ENCODE results near the gene CPT1B.

CPT1B gene

DNA sequence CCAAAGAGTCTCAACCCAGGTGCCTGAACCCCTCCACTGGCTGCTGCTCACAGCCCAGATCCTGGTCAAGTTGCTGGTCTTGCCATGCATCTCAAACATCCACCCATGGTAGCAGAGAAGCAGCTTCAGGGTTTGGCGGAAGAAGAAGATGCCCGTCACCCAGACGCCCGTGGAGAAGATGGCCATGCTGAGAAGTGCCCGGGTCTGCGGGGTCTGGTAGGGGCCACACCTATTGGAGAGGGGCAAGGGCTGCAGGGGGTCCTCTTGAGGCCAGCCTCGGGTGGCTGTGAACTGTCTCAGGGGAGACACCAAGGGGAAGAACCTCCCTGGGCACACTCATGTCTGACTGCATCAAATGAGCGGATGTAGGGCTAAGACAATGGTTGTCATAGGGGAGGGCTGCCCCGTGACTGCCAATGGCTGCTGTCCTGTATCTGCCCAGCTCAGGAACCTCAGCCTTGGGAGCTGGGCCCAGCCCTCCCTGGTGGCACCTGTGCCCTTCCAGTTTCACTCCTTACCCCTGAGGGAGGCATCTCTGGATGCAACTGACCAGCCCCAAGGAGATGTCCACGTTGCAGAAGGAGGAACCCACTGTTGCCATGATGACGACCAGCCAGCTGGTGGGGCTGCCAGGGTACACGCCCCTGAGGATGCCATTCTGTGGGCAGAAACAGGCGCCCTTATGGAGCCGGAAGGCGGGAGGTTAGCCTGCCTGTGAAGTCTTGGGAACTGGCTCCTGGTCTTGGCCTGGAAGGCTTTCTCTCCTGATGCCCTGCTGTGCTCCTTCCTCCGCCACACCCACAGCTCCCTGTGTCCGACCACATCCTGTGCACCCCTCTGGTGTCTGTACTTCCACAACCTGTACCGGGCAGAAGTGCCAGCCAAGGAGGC, 1.2 kb downstream of the CPT1B start:
- TF ChIP-seq, protein P1, sequence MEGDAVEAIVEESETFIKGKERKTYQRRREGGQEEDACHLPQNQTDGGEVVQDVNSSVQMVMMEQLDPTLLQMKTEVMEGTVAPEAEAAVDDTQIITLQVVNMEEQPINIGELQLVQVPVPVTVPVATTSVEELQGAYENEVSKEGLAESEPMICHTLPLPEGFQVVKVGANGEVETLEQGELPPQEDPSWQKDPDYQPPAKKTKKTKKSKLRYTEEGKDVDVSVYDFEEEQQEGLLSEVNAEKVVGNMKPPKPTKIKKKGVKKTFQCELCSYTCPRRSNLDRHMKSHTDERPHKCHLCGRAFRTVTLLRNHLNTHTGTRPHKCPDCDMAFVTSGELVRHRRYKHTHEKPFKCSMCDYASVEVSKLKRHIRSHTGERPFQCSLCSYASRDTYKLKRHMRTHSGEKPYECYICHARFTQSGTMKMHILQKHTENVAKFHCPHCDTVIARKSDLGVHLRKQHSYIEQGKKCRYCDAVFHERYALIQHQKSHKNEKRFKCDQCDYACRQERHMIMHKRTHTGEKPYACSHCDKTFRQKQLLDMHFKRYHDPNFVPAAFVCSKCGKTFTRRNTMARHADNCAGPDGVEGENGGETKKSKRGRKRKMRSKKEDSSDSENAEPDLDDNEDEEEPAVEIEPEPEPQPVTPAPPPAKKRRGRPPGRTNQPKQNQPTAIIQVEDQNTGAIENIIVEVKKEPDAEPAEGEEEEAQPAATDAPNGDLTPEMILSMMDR (conservative IDR thresholded peaks at IDR 0.05), result no peak
- no peak for TF ChIP-seq ZFX (IDR thresholded peaks at IDR 0.05)
- H3K27ac ChIP-seq, result no peak overlapping the region

DNA sequence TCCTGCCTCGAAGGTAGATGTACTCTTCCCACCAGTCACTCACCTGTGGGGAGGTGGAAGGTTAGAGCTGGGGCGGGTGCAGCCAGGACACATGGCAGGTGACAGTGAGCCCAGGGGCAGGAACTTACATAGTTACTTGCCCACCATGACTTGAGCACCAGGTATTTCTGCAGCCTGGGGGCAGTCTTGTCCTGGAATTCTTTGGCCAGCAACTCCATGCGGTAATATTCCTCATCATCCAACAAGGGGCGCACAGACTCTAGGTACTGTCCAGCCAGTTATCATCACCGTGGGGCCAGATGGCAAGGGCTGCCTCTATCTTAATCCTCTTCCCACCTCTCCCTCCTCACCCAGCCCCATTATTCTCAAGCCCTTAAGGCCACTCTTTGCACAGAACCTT, 2.2 kb downstream of the CPT1B start:
- TF ChIP-seq ZFX (IDR thresholded peaks at IDR 0.05), result no peak
- TF ChIP-seq, protein P1 (conservative IDR thresholded peaks at IDR 0.05), result no peak

DNA sequence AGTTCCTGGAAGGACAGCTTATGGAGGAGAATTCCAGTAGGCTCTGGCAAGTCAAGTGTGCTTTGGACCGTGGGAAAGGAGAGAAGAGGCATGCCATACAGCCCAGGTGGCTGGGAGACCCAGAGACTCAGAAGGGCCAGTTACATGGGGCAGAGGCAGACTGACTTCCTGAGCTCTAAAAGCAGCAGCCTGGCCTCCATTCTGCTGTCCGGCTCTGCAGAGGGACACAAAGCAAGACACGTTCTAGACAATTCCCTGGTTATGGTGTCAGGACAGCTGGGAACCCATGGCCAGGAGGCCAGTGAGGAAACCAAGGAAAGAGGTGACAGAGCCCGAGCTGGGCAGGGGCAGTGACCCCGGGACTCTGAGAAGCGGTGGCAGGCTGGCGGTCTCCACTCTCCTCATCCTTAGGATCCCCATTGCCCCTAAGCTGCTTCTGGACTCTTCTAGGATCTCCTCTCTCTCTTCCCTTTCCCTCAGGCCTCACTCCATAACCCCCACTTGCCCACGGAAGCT, 2.7 kb downstream of the CPT1B start:
- no peak overlapping the region for H3K27ac ChIP-seq
- TF ChIP-seq, protein P1 (conservative IDR thresholded peaks at IDR 0.05), result no peak
- no peak for TF ChIP-seq ZFX (IDR thresholded peaks at IDR 0.05)

More for the DNA sequence above, 2.2 kb downstream of the CPT1B start:
- no peak overlapping the region for H3K27ac ChIP-seq

DNA sequence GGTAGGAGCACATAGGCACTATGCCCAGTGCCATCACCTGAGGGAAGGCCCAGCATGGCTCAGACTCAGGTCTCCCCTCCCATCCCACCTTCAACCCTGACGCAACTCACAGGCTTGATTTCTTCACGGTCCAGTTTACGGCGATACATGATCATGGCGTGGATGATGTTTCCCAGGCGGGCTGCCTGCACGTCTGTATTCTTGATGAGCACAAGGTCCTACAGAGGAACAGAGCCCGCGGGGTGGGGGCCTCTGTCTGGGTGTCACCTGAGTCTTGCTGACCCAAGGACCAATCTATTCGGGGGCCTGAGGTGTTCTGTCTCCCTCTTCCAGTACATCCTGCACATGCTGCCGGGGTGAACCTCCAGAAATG, 3.9 kb downstream of the CPT1B start:
- no peak overlapping the region for H3K27ac ChIP-seq
- no peak for TF ChIP-seq ZFX (IDR thresholded peaks at IDR 0.05)
- TF ChIP-seq, protein P1 (conservative IDR thresholded peaks at IDR 0.05), result no peak

DNA sequence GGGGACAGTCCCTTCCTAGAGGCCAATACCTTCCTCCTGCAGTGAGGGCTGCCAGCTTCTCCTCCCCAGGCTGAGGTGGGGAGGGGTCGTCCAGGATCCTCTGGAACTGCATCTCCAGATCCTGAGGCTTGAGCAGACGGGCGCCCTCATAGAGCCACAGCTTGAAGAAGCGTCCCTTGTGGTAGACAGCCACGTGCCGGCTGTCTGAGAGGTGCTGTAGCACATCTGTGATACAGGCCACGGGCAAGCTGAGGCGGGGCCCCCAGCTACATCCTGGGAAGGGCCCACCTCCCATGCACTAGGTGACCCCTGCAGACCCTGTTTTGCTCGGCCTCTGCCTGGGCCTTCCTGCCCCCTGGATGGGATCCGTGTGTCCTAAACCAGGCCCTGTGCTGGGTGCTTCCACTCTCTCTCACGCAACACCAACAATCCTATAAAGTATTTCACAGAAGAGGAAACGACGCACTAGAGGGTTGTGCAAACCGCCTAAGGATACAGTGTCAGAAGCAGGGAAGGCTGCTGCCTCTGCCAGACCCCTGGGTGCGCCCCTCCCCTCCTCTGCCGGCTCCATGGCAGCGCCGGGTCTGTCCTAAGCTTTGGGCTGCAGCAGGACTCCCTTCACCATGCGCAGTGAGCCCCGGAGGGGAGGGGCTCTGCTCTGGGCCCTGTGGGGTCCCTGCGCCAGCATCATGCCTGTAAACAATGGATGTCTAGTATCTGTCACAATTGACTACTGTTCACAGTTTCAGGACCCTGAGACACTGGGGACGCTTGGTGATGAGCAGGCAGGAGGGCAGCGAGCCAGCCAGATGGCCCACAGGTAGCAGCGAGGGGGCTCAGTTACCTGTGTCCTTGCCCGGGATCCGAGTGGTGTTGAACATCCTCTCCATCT, 4.5 kb downstream of the CPT1B start:
- TF ChIP-seq, protein P1 (conservative IDR thresholded peaks at IDR 0.05), result no peak
- no peak for TF ChIP-seq ZFX (IDR thresholded peaks at IDR 0.05)

DNA sequence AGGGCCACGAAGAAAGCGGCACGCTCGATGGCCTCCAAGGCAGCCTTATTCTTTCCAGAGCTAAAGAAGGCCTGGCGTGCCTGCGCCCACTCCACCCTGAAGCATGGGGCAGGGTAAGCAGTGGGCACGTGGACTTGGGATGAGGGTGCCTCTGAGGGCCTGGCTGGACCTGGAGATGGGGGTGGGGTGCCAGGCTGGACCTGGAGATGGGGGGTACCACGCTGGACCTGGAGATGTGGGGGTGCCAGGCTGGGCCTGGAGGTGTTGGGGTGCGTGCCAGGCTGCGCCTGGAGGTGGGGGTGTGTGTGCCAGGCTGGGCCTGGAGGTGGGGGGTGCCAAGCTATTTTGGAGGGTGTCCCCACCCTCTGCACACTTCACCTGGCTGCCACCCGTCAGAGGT, 5.3 kb downstream of the CPT1B start:
- no peak overlapping the region for H3K27ac ChIP-seq
- TF ChIP-seq, protein P1 (conservative IDR thresholded peaks at IDR 0.05), result no peak
- no peak for TF ChIP-seq ZFX (IDR thresholded peaks at IDR 0.05)

More for the DNA sequence above, 4.5 kb downstream of the CPT1B start:
- no peak overlapping the region for H3K27ac ChIP-seq

Measured in C4-2B (cell line).